IPS-15b (cell line): ENCODE results near the gene NUP62.

Experiments
- H3K27me3 ChIP-seq: one replicate; pipeline ENCODE4 v1.6.1; 2013; ENCODE audit warnings: low read length; ENCODE audit not compliant: control insufficient read depth, insufficient read depth
- H3K36me3 ChIP-seq: one replicate; pipeline ENCODE4 v1.6.1; 2013; ENCODE audit warnings: low read length; ENCODE audit not compliant: control insufficient read depth, insufficient read depth
- H3K4me1 ChIP-seq: one replicate; pipeline ENCODE4 v1.6.1; 2013; ENCODE audit warnings: mild to moderate bottlenecking, low read length; ENCODE audit not compliant: control insufficient read depth, insufficient read depth
- H3K4me3 ChIP-seq: one replicate; pipeline ENCODE4 v1.5.1; 2013; ENCODE audit warnings: low read depth, low read length
- H3K9ac ChIP-seq: one replicate; pipeline ENCODE4 v1.6.1; 2013; ENCODE audit warnings: low read depth, mild to moderate bottlenecking, low read length
- H3K9me3 ChIP-seq: one replicate; pipeline ENCODE4 v1.6.1; 2013; ENCODE audit warnings: mild to moderate bottlenecking, low read length; ENCODE audit not compliant: control insufficient read depth, insufficient read depth

NUP62 gene

GRCh38 chr19:49863935-49864320 lies 65.4 kb downstream of the NUP62 start:
- peaks cover 4% of the 10 kb centered on the region for H3K4me1 ChIP-seq
- H3K9ac ChIP-seq: no peak overlapping the region
- no peaks in the 10 kb centered on the region for H3K9me3 ChIP-seq
- peaks cover 49% of the 10 kb centered on the region for H3K36me3 ChIP-seq
- no peaks in the 10 kb centered on the region for H3K27me3 ChIP-seq
- no peak overlapping the region for H3K4me3 ChIP-seq

DNA sequence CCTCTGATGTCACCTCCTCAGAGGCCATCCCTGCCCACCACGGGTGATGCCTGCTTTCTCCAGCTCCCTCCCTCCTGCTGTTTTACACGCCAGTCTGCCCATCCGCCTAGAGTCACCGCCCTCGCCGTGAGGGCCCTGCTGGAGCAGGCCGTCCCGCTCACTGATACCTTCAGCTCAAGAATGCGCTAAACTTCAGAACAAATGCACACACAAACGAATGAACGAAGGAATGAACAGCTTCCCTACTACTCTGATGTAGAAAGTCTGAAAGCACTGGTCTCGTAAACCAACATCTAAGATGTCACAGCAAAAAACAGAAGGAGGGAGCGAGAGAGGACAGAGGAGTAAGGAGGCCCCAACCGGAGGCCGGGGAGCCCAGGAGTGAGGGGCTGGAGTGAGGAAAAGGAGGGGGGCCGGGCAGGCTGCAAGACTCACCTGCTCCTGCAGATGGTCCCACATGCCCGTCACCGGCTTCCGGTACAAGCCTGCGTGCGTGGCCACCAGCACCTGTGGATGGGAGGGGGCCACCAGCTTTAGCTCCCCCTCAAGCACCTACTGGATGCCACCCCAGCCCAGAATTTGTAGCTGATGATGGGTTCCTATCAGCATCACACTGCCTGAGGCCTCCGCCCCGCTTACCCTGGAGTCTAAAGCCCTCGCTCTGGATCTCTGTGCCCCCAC lies 65.9 kb downstream of the NUP62 start:
- Histone ChIP-seq H3K4me1 (peaks cover 4% of the 10 kb centered on the region), H3K4me3 (no peak overlapping the region), H3K9me3 (no peaks in the 10 kb centered on the region), H3K9ac (no peak overlapping the region), H3K36me3 (peaks cover 54% of the 10 kb centered on the region), H3K27me3 (no peaks in the 10 kb centered on the region)

- Histone ChIP-seq H3K4me3 (no peak overlapping the region), H3K27me3 (no peaks in the 10 kb centered on the region), H3K9me3 (no peaks in the 10 kb centered on the region), H3K36me3 (peaks cover 62% of the 10 kb centered on the region), H3K4me1 (peaks cover 4% of the 10 kb centered on the region), H3K9ac (no peak overlapping the region)
Measured at GRCh38 chr19:49862391-49863253, 66.7 kb downstream of the NUP62 start.

DNA sequence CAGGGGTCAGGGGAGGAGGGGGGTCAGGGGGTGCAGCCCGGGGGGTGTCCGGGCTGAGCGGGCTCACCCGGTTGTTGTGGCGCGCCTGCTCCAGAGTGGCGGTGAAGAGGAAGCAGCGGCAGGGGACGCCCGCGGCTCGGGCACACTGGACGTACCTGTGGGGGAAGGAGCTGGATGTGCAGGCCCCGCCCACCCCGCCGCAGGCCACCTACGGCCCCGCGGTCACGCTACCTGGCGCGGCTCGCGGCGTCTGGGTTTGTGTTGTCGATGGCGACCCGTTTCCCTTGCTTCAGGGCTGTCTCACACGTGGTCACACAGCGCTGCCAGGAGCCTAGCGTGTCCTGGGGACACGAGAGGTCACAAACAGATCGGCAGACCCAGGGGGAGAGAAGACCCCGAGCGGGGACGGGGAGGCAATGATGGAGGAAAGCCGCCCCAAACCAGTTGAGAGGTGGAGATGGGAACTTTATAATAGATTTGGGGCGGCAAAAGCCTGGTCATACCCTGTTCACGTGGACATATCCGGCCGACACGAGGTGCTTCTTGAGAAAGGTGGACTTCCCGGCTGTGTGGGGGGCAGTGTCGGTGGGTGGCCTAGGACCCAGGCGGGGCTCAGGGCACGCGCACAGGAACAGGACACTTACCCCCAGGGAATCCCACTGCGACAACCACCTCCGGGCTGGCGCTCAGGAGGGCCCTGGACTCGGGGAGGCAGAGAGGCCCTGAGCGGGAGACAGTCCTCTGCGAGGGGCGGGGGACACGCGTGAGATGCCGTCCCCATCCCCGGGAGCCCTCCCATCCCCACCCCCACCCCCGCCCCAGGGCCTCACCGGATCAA lies 67.5 kb downstream of the NUP62 start:
- Histone ChIP-seq H3K4me3 (no peak overlapping the region), H3K9me3 (no peaks in the 10 kb centered on the region), H3K27me3 (no peaks in the 10 kb centered on the region), H3K36me3 (peaks cover 70% of the 10 kb centered on the region), H3K9ac (no peak overlapping the region), H3K4me1 (peaks cover 4% of the 10 kb centered on the region)

DNA sequence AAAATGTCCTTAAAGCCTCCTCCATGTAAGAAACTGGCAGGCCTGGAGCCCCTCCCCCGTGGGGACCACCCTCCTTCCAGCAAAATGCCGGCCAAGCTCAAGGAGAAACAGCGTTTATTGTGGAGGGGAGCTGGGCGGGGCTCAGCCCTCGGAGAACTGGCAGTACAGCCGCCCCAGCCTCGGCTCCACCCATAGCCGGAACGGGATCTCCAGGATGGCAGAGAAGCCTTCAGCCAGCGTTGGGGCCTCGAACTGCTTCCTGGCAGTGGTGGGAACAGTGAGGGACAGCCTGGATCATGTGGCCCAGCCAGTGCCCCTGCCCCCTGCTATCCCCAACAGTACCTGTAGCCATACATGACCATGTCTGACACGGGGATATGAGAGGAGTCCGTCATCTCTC lies 68.2 kb downstream of the NUP62 start:
- H3K36me3 ChIP-seq: peaks cover 75% of the 10 kb centered on the region
- H3K9me3 ChIP-seq: no peaks in the 10 kb centered on the region
- no peak overlapping the region for H3K4me3 ChIP-seq
- no peak overlapping the region for H3K9ac ChIP-seq
- peaks cover 4% of the 10 kb centered on the region for H3K4me1 ChIP-seq
- H3K27me3 ChIP-seq: no peaks in the 10 kb centered on the region

DNA sequence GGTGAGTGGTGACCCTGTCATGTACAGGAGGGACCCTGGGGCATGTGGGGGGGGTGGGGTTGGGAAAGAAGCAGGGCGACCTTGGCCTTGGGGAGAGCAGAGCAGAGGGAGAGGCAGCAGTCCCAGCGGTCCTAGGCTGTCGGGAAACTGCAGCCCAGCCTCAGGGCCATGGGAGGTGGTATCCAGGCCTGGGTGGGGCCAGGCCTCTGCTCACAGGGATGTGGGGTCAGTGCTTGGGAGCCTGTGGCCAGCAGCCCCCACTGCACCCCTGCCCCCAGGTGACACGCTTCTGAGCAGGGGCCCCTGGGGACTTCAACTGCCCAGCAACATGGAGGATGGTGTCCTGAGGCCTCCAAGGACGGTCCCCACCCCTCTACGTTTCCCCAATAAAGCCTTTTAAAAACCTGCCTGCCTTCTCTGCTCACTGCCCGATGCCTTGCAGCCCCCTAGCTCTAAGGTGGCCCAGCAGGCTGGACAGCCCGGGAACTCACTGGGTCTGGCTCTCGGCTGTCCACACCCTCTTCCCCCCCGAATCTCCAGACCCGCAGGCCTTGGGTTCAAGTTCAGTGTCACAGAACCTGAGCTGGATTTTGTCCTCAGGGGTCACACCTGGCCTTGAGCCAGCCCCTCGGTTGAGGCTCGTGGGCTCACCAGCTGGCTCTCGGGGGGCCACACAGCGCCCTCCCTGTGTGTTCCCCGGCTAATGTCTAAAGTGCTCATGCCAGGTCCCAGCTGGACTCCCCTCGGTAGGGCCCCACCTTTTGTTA lies 68.8 kb downstream of the NUP62 start:
- H3K4me1 ChIP-seq: peaks cover 4% of the 10 kb centered on the region
- peaks cover 80% of the 10 kb centered on the region for H3K36me3 ChIP-seq
- H3K4me3 ChIP-seq: no peak overlapping the region
- H3K27me3 ChIP-seq: no peaks in the 10 kb centered on the region
- H3K9ac ChIP-seq: peak overlapping the region; percentile 24
- no peaks in the 10 kb centered on the region for H3K9me3 ChIP-seq

- no peaks in the 10 kb centered on the region for H3K9me3 ChIP-seq
- H3K4me1 ChIP-seq: peaks cover under 1% of the 10 kb centered on the region
- peaks cover 83% of the 10 kb centered on the region for H3K36me3 ChIP-seq
- no peak overlapping the region for H3K9ac ChIP-seq
- no peak overlapping the region for H3K4me3 ChIP-seq
- no peaks in the 10 kb centered on the region for H3K27me3 ChIP-seq
Measured at GRCh38 chr19:49859682-49860335, 69.5 kb downstream of the NUP62 start.

GRCh38 chr19:49858088-49858985 lies 71.0 kb downstream of the NUP62 start:
- peaks cover 69% of the 10 kb centered on the region for H3K36me3 ChIP-seq
- H3K9ac ChIP-seq: no peak overlapping the region
- no peaks in the 10 kb centered on the region for H3K4me1 ChIP-seq
- no peak overlapping the region for H3K4me3 ChIP-seq
- H3K9me3 ChIP-seq: no peaks in the 10 kb centered on the region
- no peaks in the 10 kb centered on the region for H3K27me3 ChIP-seq

GRCh38 chr19:49857838-49858087 lies 71.5 kb downstream of the NUP62 start:
- no peaks in the 10 kb centered on the region for H3K27me3 ChIP-seq
- no peaks in the 10 kb centered on the region for H3K9me3 ChIP-seq
- peaks cover 4% of the 10 kb centered on the region for H3K4me1 ChIP-seq
- H3K36me3 ChIP-seq: peaks cover 65% of the 10 kb centered on the region
- no peak overlapping the region for H3K9ac ChIP-seq
- H3K4me3 ChIP-seq: no peak overlapping the region

DNA sequence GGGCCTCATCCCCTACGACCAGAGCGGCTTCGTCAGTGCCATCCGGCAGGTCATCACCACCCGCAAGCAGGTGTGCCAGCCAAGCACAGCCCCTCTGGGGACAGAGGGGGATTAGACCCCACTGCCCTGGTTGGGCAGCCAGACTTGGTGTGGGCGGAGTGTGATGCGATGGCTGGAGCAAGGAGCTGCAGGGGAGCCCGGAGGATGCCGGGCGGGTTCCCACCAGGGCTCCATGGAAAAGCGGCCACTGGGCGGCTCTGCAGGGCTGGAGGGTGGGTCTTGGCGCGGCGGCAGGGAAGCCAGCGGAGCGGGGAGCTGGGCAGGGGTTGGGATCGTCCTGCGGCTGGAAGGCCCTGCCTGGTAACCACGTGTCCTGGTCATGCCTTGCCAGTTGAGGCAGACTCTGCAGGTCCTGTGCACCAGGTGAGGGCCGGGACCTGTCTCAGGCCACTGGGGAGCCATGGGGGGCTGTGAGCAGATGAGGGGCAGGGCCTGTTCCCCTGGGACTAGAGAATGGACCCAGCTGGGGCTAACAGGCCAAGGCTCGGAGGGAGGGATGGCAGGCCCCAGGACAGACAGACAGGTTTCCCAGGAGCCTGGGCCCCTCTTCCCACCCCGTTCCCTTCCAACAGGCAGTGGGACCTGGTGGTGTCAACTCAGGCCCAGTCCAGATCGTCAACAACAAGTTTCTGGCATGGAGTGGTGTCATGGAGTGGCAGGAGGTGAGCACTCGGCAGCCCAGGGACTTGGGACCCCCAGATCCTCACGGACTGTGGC lies 72.1 kb downstream of the NUP62 start:
- Histone ChIP-seq H3K36me3 (peaks cover 65% of the 10 kb centered on the region), H3K9ac (no peak overlapping the region), H3K27me3 (no peaks in the 10 kb centered on the region), H3K4me1 (peaks cover 6% of the 10 kb centered on the region), H3K9me3 (no peaks in the 10 kb centered on the region), H3K4me3 (no peak overlapping the region)
